Mononuclear cell (primary cell): ENCODE results near the gene GPX7. TPM values are rescaled to one million over a fixed set of nuclear protein-coding genes. Genes with fewer than 3 reads are reported as not detected.

Source experiments
- total RNA-seq: library from RNA; depleted of rRNA; stranded (reverse); fragments of >200 nt; gene quantifications from one replicate; pipeline ENCODE4 v1.2.3, GENCODE V29; 2012

Gene GPX7
- total RNA-seq, 1 donor = 13.0 TPM

Other genes with a start within 250 kb of the GPX7 start
- 20.9 TPM for gene CC2D1B, start 236.2 kb upstream of the GPX7 start, total RNA-seq
- 2.4 TPM for gene ORC1, start 197.9 kb upstream of the GPX7 start, total RNA-seq
- 26.6 TPM for gene PRPF38A, start 197.8 kb upstream of the GPX7 start, total RNA-seq
- 136 TPM for gene TUT4, start 49.3 kb upstream of the GPX7 start, total RNA-seq
- 13.1 TPM for gene SHISAL2A, start 30.8 kb downstream of the GPX7 start, total RNA-seq
- 1.8 TPM for gene COA7, start 96.0 kb downstream of the GPX7 start, total RNA-seq
- gene ZYG11B, start 124.1 kb downstream of the GPX7 start, total RNA-seq = 31.1 TPM
- 0.31 TPM for gene ZYG11A, start 240.4 kb downstream of the GPX7 start, total RNA-seq